ENCODE data around the gene PCBP1. TPM values are rescaled to one million over a fixed set of nuclear protein-coding genes. Genes with fewer than 3 reads are reported as not detected.
"Not testable (repeated sequence)": the region's sequence is repeated elsewhere in the genome, so short reads cannot be mapped to it uniquely, and the experiment has no call there.

The PCBP1 gene
- total and polyA plus RNA-seq, 9 of the 15 experiments (the other 6 are each of a cell fraction or from before 2014, with no cell fraction given): 19.2 to 407 (median 78.1) TPM

GRCh38 chr2:70092576-70093243, 5.4 kb downstream of the PCBP1 start:
- H4K20me1 ChIP-seq (replicated peaks; ENCODE audit: control insufficient read depth, insufficient read depth, low read length); BruUV-seq (replicated peaks); in situ Hi-C loops (cut with MboI); H3K9me3 ChIP-seq (replicated peaks; ENCODE audit: control insufficient read depth, insufficient read depth, low read depth, low read length); intact Hi-C loops (cut with micrococcal nuclease); H3K9me1 ChIP-seq (ENCODE audit: control insufficient read depth, insufficient read depth, low read length); H3K4me2 ChIP-seq (ENCODE audit: insufficient read depth, low read length); H3K9ac ChIP-seq (ENCODE audit: insufficient read depth in 1 of 2, low read depth in 2 of 2, low read length in 2 of 2); H3K4me3 ChIP-seq; FAIRE-seq; ATAC-seq; H3K27me3 ChIP-seq (ENCODE audit: control insufficient read depth in 2 of 2, insufficient read depth in 2 of 2, low read length in 2 of 2); CTCF ChIA-PET (ENCODE audit: low intra/inter-chr PET ratio); H3K27ac ChIP-seq (ENCODE audit: extremely low read depth, low read depth, low read length); H2AFZ ChIP-seq (ENCODE audit: low read depth, low read length); DNase-seq (ENCODE audit: extremely low read depth in 1 of 4, low spot score in 3 of 4): not testable (repeated sequence)
- peaks cover 26% of the 10 kb centered on the region; the same call in 2 of the 3 replicates for H3K36me3 ChIP-seq (ENCODE audit: control insufficient read depth, insufficient read depth, low read length)
- H3K79me2 ChIP-seq (ENCODE audit: control insufficient read depth, insufficient read depth, low read length): peaks cover 29% of the 10 kb centered on the region
- WGBS (ENCODE audit: insufficient coverage, low coverage, missing lambda C conversion rate): 92% methylated on average over 12 of the region's 12 CpGs
- H3K4me1 ChIP-seq (replicated peaks in 1 of 2; ENCODE audit: control insufficient read depth in 2 of 2, insufficient read depth in 2 of 2, low read length in 2 of 2): peaks cover 5 to 17% of the 10 kb centered on the region in 2 experiments; a peak in 4 of 5 replicates
- TF ChIP-seq FOXP4 (CRISPR knock-in tag; IDR thresholded peaks at IDR 0.05; ENCODE audit: borderline replicate concordance): peak; percentile 55; the same call in 1 of the 2 replicates
- TF ChIP-seq FOXP1 (CRISPR knock-in tag; IDR thresholded peaks at IDR 0.05): peak; percentile 61; the same call in 1 of the 2 replicates
- POLR2A ChIA-PET: interaction anchor here (1.9 kb wide), 1 partner anchor 12 kb away, joined by 8 read pairs; no protein-coding TSS in a partner anchor

All from K562 (cell line).